T47D (cell line): ENCODE measurements around the gene DSP.

Experiments used
- DNase-seq, 2 experiments: peaks; one replicate each; pipeline versions ENCODE4 v3.0.0 to v3.0.0-alpha.2; 2011 to 2012; ENCODE audit warnings: low read depth in 1 of 2, low spot score in 1 of 2
- JUND ChIP-seq: IDR thresholded peaks from 2 replicates; pipeline ENCODE4 v1.6.1; 2012; ENCODE audit warnings: low read depth
- in situ Hi-C: cut with HindIII; loops from 2 replicates; pipeline ENCODE4 v1.10.0; 2016; ENCODE audit warnings: low sequenced_read_pairs, low pct_unique_long_range_greater_than_20kb

The DSP gene

GRCh38 chr6:7556394-7557106 is 15.1 kb downstream of the DSP start:
- DNase-seq, result no peak
- in situ Hi-C loops, result no loop called here
- no peak for TF ChIP-seq JUND

DNA sequence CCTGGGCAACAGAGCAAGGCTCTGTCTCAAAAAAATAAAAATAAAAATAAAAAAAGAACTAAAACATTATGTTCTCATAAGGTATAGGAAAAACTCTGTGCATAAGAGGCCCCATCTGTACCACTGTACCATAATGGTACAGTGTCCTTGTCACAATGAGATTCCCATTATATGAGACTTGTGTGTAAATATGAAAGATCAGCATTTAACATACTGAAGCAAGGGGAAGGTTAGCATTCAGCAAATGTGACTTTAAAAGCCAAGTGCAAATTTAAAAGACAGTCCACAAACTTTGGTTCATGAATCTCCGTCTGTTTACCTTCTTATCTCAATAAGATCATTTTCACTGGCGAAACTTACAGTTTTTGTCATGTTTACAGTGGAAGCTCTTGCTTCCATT is 16.2 kb downstream of the DSP start:
- in situ Hi-C loops, result no loop called here
- TF ChIP-seq JUND, result no peak
- no peak for DNase-seq

DNA sequence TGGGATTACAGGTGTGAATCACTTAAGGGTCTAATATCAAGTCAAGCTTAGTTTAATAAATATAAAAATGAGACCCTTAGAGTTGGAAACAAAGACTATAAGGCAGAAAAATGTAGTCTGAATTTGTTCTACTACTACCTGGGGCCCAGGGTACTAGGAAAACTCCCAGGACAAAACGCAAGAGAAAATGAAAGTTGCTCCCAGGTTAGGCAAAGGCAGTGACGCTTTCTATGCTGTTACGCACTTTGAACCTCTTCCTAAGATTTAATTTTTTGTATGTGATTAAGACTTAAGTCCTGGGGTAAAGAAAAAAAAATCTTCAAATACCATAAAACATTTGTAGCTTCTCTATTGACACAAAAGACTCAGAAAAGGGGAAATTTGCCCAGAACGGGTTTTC is 17.3 kb downstream of the DSP start:
- TF ChIP-seq JUND, result no peak
- in situ Hi-C loops, result no loop called here
- no peak for DNase-seq

GRCh38 chr6:7559196-7559595 is 17.7 kb downstream of the DSP start:
- DNase-seq, result no peak
- no peak for TF ChIP-seq JUND
- in situ Hi-C loops, result no loop called here

DNA sequence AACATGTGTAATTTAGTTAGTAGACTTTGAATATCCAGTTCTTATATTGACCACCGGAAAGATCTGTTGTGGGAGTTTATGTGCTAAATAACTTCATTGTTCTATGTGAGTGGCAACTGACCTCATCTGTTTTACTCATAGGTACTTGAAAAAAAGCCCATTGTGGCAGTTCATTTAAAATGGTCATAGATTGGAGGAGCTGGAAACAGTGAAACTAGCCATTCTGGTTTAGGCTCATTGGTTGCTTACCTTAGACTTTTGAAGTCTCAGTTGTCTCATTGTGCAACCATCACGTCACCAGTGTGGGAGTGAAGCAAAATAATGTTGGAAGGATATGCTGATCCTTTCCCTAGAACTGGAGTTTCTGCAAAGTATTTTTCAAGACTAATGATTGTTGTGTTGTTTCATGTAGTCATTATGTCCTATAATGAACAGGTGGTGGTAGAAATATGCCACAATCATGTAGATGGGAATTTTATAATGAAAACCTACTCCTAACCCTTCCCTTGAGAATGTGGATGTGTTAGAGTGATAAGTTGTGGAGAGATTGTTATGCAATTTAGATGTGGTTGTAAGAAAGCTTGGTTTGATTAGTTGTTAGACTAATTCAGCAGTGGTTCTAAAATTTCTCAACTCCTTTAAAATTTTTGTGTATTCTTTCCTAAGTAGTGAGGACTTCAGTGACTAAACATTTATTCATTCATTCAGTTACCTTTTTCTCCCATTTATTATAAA is 18.3 kb downstream of the DSP start:
- in situ Hi-C loops, result no loop called here
- no peak for TF ChIP-seq JUND
- peak in 1 of 2 experiments; percentile 82 for DNase-seq

- in situ Hi-C loops, result no loop called here
- peak; percentile 79 for TF ChIP-seq JUND
- DNase-seq, result peak; percentile 40 to 93
These were observed 19.9 kb downstream of the DSP start for GRCh38 chr6:7561153-7561964.

- in situ Hi-C loops, result no loop called here
- DNase-seq, result no peak
- no peak for TF ChIP-seq JUND
These were observed 21.3 kb downstream of the DSP start for GRCh38 chr6:7562769-7563168.

DNA sequence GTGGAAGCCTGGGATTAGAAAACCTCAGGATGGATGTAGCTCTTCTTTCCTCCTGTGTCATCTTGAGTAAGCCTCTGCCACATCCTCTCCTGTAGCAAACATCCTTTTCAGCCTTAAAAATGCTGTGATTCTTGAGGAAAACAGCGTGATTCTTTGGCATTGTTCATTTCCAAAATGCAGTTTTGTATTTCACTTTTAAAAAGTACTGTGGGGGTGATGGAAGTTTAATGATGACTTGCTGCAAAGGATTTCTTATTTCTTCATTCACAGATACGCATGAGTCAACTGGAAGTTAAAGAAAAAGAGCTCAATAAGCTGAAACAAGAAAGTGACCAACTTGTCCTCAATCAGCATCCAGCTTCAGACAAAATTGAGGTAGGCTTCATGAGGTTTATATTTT is 24.6 kb downstream of the DSP start:
- no peak for TF ChIP-seq JUND
- in situ Hi-C loops, result no loop called here
- no peak for DNase-seq

- in situ Hi-C loops, result no loop called here
- TF ChIP-seq JUND, result no peak
- no peak for DNase-seq
These were observed 25.2 kb downstream of the DSP start for GRCh38 chr6:7566617-7567173.

DNA sequence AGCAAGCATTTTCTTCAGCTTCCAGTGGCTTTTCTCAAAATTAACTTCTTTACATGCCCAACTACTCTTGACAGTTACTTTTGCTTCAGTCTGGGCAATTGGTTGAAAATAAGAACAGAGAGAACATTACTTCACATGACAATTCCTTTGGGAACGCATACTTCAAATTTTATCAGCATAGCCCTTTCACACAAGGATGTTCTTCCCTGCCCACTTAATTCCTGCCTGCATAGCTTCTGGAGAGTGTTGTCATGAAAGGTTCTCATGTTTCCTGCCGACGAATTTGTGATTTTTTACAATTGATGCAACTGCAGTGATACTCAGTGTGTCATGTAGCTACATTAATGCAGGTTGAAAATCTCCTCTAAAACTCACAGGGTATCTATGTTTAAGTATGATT is 26.6 kb downstream of the DSP start:
- DNase-seq, result no peak
- no peak for TF ChIP-seq JUND
- in situ Hi-C loops, result no loop called here

GRCh38 chr6:7569082-7569481 is 27.6 kb downstream of the DSP start:
- TF ChIP-seq JUND, result no peak
- in situ Hi-C loops, result no loop called here
- no peak for DNase-seq

DNA sequence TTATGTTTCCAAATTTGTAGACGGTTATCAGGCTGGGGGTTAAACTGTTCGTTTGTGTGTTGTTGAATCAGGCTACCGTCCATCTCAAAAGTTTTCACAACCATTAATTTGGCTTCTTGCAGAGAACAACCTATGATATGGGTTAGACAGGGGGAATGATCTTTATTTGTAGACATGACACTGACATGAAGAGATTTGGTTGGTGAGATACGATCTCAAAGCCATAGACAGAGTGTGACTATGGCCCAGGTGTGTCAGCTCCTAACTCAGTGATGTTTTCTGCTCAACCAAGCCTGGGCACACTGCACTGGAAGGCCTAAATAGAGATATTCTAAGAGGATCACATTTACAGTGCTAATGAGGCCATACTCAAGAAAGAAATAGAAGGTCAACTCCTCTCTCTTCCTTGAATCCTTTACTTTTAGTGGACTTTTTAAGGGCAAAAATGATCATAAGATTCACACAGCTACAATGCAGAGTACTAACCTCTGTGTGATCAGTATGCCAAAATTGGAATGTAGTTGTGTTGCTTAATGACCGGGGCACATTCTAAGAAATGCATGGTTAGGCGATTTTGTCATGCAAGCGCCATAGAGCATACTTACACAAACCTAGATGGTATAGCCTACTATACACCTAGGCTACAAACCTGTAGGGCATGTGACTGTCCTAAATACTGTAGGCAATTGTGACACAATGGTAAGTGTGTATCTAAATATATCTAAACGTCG is 30.9 kb downstream of the DSP start:
- DNase-seq, result no peak
- in situ Hi-C loops, result no loop called here
- TF ChIP-seq JUND, result no peak
